Colonic mucosa (tissue), 4 donors: ENCODE measurements around the gene RRAD. TPM values are rescaled to one million over a fixed set of nuclear protein-coding genes. Genes with fewer than 3 reads are reported as not detected.
A peak's percentile ranks its signal among the peaks of the same experiment; 100 is the strongest.

Experiments used
- DNase-seq: peaks from one replicate; pipeline ENCODE4 v3.0.0-alpha.2; 2020
- H3K27ac ChIP-seq: fragments of 200-600 bp; one replicate; pipeline ENCODE4 v1.8.0; 2021
- H3K27me3 ChIP-seq: fragments of 200-600 bp; one replicate; pipeline ENCODE4 v1.8.0; 2021
- H3K36me3 ChIP-seq: fragments of 200-600 bp; one replicate; pipeline ENCODE4 v1.8.0; 2021
- H3K4me1 ChIP-seq: fragments of 200-600 bp; one replicate; pipeline ENCODE4 v1.8.0; 2021; ENCODE audit warnings: mild to moderate bottlenecking
- H3K4me3 ChIP-seq: fragments of 200-600 bp; one replicate; pipeline ENCODE4 v1.8.0; 2021
- H3K9ac ChIP-seq, 2 donors: one replicate each; pipeline ENCODE4 v1.7.0; 2013; ENCODE audit warnings: control low read depth in 2 of 2, low read depth in 2 of 2, low read length in 2 of 2
- H3K9me3 ChIP-seq: fragments of 200-600 bp; one replicate; pipeline ENCODE4 v1.8.0; 2021
- CTCF ChIP-seq: fragments of 200-600 bp; IDR thresholded peaks from one replicate; pipeline ENCODE4 v1.8.0; 2022; ENCODE audit warnings: antibody characterized with exemption, mild to moderate bottlenecking
- intact Hi-C: fragments of 100-400 bp; cut with DNase I; formaldehyde crosslinking; loops from one replicate; pipeline ENCODE4 v1.14.1; 2022
- total RNA-seq, 2 donors: library from RNA; stranded (reverse); fragmentation: NEBNext Ultra II Directional in 1 of 2; extraction: Animal tissue kit (Norgen Biotek cat#: 25700) in 1 of 2; gene quantifications; one replicate each; pipeline ENCODE4 v1.2.1, GENCODE V29; 2021
- donor health status: healthy.
- donor health status: DM: no; HTN: no; CAD: no.
- donor health status: DM: no; HTN: no; CAD: no.

Gene RRAD
- total RNA-seq, 2 donors from 2014 or later = 1.4 to 4.0 TPM

GRCh38 chr16:66970775-66971720 is 45.7 kb upstream of the RRAD start:
- Histone ChIP-seq H3K9ac (no peak overlapping the region), H3K27ac (no peak overlapping the region), H3K4me3 (no peak overlapping the region), H3K27me3 (no peaks in the 10 kb centered on the region), H3K9me3 (no peaks in the 10 kb centered on the region), H3K4me1 (no peaks in the 10 kb centered on the region), H3K36me3 (no peaks in the 10 kb centered on the region)
- intact Hi-C loops = loop anchor here (10.0 kb wide), 1 partner anchor 214 kb away; the partner anchor contains the start of gene MATCAP1
- no peak for TF ChIP-seq CTCF
- no peak for DNase-seq

GRCh38 chr16:66968847-66969246 is 43.5 kb upstream of the RRAD start:
- no peak overlapping the region for H3K9ac ChIP-seq
- no peak for TF ChIP-seq CTCF
- no peaks in the 10 kb centered on the region for H3K4me1 ChIP-seq
- H3K36me3 ChIP-seq = no peaks in the 10 kb centered on the region
- H3K27me3 ChIP-seq = no peaks in the 10 kb centered on the region
- H3K4me3 ChIP-seq = no peak overlapping the region
- no peak for DNase-seq
- H3K27ac ChIP-seq = no peak overlapping the region
- no peaks in the 10 kb centered on the region for H3K9me3 ChIP-seq
- intact Hi-C loops = no loop called here

GRCh38 chr16:66964049-66964448 is 38.7 kb upstream of the RRAD start:
- intact Hi-C loops = no loop called here
- H3K27me3 ChIP-seq = no peaks in the 10 kb centered on the region
- H3K36me3 ChIP-seq = no peaks in the 10 kb centered on the region
- no peak for DNase-seq
- H3K9me3 ChIP-seq = no peaks in the 10 kb centered on the region
- H3K4me3 ChIP-seq = no peak overlapping the region
- H3K9ac ChIP-seq = peak overlapping the region in 1 of 2 donors; percentile 96
- no peak overlapping the region for H3K27ac ChIP-seq
- H3K4me1 ChIP-seq = no peaks in the 10 kb centered on the region
- TF ChIP-seq CTCF = no peak

- H3K36me3 ChIP-seq = no peaks in the 10 kb centered on the region
- peak overlapping the region; percentile 27 for H3K4me3 ChIP-seq
- H3K27ac ChIP-seq = peak overlapping the region; percentile 85
- H3K4me1 ChIP-seq = peaks cover under 1% of the 10 kb centered on the region
- no peak for TF ChIP-seq CTCF
- no peaks in the 10 kb centered on the region for H3K9me3 ChIP-seq
- intact Hi-C loops = no loop called here
- H3K9ac ChIP-seq = peak overlapping the region; percentile 15 to 96
- no peaks in the 10 kb centered on the region for H3K27me3 ChIP-seq
- DNase-seq = peak; percentile 92
Measured at GRCh38 chr16:66961914-66962313, 36.6 kb upstream of the RRAD start.

GRCh38 chr16:66961065-66961744 is 35.9 kb upstream of the RRAD start, which contains the start of gene CES3:
CES3 (plus strand) TSS chr16:66961266; CDS start chr16:66961308, 42 bp downstream.
- Histone ChIP-seq H3K27me3 (no peaks in the 10 kb centered on the region), H3K27ac (peak within 1 kb of the TSS; percentile 85), H3K9ac (peak within 1 kb of the TSS; percentile 15 to 96), H3K36me3 (no peaks in the 10 kb centered on the region), H3K4me1 (peaks cover 4% of the 10 kb centered on the region), H3K9me3 (no peaks in the 10 kb centered on the region), H3K4me3 (peak within 1 kb of the TSS; percentile 27)
- intact Hi-C loops = no loop called here
- DNase-seq = peak; percentile 90
- peak; percentile 77 for TF ChIP-seq CTCF
